WERI-Rb-1 (cell line): ENCODE data around the gene ZCCHC4.
"Not testable (repeated sequence)": the region's sequence is repeated elsewhere in the genome, so short reads cannot be mapped to it uniquely, and the experiment has no call there.

Experiments used
- DNase-seq: peaks from one replicate; pipeline ENCODE4 v3.0.0-alpha.2; 2020
- H3K27ac ChIP-seq: fragments of 250-450 bp; sonication (Bioruptor Pico); 2 replicates; pipeline ENCODE4 v1.5.1; 2020; ENCODE audit warnings: mild to moderate bottlenecking, moderate library complexity
- H3K27me3 ChIP-seq: fragments of 250-450 bp; sonication (Bioruptor Pico); 2 replicates; pipeline ENCODE4 v1.5.1; 2021; ENCODE audit warnings: mild to moderate bottlenecking, low read depth, moderate library complexity; ENCODE audit not compliant: insufficient read depth, severe bottlenecking
- H3K36me3 ChIP-seq: fragments of 250-450 bp; sonication (Bioruptor Pico); 2 replicates; pipeline ENCODE4 v1.5.1; 2020; ENCODE audit warnings: mild to moderate bottlenecking, moderate library complexity
- H3K4me3 ChIP-seq: 2 replicates; pipeline ENCODE4 v1.5.1; 2011; ENCODE audit warnings: low read depth, mild to moderate bottlenecking, control low read depth, low read length
- H3K9me3 ChIP-seq: fragments of 250-450 bp; sonication (Bioruptor Pico); 2 replicates; pipeline ENCODE4 v1.5.1; 2021; ENCODE audit warnings: mild to moderate bottlenecking, moderate library complexity; ENCODE audit not compliant: severe bottlenecking
- TF ChIP-seq, protein P1 (sequence below): IDR thresholded peaks from 2 replicates; pipeline ENCODE4 v1.5.1; 2011; ENCODE audit warnings: low read depth, mild to moderate bottlenecking, control low read depth, inconsistent platforms, low read length

Gene ZCCHC4

DNA sequence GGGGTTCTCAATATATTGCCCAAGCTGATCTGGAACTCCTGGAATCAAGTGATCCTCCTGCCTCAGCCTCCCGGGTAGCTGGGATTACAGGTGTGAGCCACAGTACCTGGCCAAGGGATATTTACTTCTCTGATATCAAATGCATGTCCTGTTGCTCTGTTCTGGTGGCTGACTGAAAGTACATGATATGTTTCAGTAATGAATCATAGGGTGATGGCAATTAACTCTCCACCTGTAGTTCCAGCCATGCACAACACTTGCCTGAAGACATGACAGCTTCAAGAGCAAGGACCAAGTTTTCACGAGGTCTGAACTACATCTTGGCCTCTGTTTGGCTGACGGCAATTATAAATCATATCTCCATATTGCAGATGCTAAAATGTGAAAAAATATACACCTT is 9.1 kb downstream of the ZCCHC4 start:
- H3K9me3 ChIP-seq = no peaks in the 10 kb centered on the region
- TF ChIP-seq, protein P1, sequence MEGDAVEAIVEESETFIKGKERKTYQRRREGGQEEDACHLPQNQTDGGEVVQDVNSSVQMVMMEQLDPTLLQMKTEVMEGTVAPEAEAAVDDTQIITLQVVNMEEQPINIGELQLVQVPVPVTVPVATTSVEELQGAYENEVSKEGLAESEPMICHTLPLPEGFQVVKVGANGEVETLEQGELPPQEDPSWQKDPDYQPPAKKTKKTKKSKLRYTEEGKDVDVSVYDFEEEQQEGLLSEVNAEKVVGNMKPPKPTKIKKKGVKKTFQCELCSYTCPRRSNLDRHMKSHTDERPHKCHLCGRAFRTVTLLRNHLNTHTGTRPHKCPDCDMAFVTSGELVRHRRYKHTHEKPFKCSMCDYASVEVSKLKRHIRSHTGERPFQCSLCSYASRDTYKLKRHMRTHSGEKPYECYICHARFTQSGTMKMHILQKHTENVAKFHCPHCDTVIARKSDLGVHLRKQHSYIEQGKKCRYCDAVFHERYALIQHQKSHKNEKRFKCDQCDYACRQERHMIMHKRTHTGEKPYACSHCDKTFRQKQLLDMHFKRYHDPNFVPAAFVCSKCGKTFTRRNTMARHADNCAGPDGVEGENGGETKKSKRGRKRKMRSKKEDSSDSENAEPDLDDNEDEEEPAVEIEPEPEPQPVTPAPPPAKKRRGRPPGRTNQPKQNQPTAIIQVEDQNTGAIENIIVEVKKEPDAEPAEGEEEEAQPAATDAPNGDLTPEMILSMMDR = no peak
- H3K27me3 ChIP-seq = no peaks in the 10 kb centered on the region
- no peak for DNase-seq
- H3K36me3 ChIP-seq = peaks cover 5% of the 10 kb centered on the region; the same call in 1 of the 2 replicates
- H3K4me3 ChIP-seq = no peak overlapping the region
- no peak overlapping the region for H3K27ac ChIP-seq

DNA sequence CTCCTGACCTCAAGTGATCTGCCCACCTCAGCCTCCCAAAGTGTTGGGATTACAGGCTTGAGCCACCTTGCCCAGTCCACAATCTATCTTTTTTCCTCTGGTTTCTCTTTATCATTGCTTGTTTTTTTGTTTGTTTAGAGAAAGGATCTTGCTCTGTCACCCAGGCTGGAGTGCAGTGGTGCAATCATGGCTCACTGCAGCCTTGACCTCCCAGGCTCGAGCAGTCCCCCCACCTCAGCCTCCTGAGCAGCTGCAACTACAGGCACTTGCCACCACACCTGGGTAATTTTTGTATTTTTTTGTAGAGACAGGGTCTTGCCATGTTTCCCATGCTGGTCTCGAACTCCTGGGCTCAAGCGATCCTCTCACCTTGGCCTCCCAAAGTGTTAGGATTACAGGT is 15.9 kb downstream of the ZCCHC4 start:
- H3K36me3 ChIP-seq, H3K27ac ChIP-seq, DNase-seq, H3K9me3 ChIP-seq, H3K4me3 ChIP-seq, H3K27me3 ChIP-seq: not testable (repeated sequence)

DNA sequence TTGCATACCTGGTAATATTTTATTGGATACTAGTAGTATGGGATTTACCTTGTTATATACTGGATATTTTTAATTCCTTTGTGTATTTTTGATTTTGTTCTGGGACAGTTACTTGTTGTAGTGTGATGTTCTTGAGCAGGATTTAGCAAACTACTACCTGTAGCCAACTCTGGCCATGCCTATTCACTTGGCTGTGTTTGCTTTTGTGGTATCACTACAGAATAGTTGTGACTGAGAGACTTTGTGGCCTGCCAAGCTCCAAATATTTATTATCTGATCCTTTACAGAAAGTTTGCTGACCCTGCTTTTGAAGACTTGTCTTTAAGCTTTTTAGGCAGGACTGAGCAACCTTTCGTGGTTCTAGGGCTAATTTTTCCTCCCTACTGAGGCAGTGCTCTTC is 17.8 kb downstream of the ZCCHC4 start:
- Histone ChIP-seq H3K4me3 (no peak overlapping the region), H3K27ac (no peak overlapping the region), H3K27me3 (no peaks in the 10 kb centered on the region), H3K36me3 (no peaks in the 10 kb centered on the region), H3K9me3 (no peaks in the 10 kb centered on the region)
- TF ChIP-seq, protein P1 = no peak
- no peak for DNase-seq

DNA sequence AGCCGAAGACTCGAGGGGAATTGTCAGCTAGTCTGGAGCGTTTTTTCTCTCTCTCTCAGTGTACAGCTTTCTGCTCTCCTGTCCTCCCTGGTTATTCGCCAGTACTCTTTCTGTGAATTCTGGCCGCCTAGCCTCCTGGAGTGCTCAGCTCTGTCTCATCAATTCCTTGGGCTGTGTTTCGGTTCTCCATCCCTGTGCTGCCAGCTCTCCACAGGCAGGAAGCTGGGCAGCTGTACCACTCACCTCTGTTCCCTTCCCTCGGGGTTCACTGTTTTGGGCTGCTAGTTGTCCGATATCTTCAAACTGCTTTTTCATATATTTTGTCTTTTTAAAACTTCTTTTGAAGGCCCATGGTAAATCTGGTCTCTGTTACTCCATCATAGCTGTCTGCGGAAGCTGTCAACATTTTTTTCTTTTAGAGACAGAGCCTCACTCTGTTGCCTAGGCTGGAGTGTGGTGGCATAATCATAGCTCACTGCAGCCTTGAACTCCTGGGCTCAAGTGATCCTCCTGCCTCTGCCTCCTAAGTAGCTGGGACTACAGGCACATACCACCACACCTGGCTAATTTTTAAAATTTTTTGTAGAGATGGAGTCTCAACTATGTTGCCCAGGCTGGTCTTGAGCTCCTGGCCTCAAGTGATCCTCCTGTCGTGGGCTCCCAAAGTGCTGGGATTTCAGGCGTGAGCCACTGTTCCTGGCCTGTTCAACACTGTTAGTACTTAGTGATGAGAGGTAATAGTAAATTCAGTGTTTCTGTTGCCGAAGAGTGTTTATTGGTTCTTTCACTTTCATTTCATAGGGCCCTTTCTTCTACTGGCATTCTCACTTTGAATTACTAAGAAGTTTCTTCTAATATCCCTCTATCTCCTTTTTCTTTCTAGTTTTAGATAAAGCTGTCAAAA is 18.6 kb downstream of the ZCCHC4 start:
- no peak overlapping the region for H3K4me3 ChIP-seq
- no peaks in the 10 kb centered on the region for H3K9me3 ChIP-seq
- H3K27me3 ChIP-seq = no peaks in the 10 kb centered on the region
- no peaks in the 10 kb centered on the region for H3K36me3 ChIP-seq
- TF ChIP-seq, protein P1 = no peak
- no peak overlapping the region for H3K27ac ChIP-seq
- no peak for DNase-seq

DNA sequence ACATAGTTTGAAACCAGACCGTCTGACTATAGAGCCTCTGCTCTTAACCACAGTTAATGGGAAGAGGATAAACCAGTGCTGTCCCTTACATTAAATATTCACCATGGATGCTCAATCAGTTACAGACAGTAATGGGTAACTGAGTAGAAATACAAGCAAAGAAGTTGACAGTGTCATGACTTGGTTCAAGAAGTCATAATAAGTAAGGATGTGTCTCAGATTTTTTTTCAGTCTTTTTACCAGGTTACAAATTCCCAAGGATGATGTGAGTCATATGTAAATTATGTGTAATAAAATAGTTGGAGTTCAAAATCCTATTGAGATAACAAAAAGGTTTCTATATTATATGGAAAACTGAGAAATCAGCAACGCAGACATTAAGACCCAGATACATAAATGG is 31.1 kb downstream of the ZCCHC4 start:
- no peaks in the 10 kb centered on the region for H3K27me3 ChIP-seq
- H3K9me3 ChIP-seq = no peaks in the 10 kb centered on the region
- TF ChIP-seq, protein P1 = no peak
- H3K4me3 ChIP-seq = no peak overlapping the region
- no peak for DNase-seq
- H3K36me3 ChIP-seq = no peaks in the 10 kb centered on the region
- H3K27ac ChIP-seq = no peak overlapping the region

DNA sequence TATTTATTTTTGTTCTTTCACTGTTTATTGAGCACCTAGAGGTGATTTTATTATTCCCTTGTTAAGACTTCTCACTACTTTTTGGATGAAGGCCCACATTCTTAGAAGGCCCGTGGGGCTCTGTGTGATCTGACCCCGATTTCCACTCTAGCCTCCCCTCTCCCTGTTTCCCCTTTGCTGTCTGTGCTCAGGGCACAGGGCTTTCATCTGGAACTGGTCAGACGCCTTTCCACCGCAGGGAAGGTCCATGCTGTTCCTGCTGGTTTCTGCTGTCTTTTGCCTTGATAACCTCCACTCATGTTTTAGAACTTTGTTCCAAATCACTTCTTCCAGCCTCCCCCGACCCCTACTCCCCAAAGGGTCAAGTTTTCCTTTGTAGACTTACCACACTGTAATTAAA is 33.2 kb downstream of the ZCCHC4 start:
- TF ChIP-seq, protein P1 = no peak
- Histone ChIP-seq H3K27me3 (no peaks in the 10 kb centered on the region), H3K27ac (no peak overlapping the region), H3K36me3 (no peaks in the 10 kb centered on the region), H3K4me3 (no peak overlapping the region), H3K9me3 (no peaks in the 10 kb centered on the region)
- DNase-seq = no peak
